Stimulated activated CD8-positive, alpha-beta memory T cell treated with anti-CD3 and anti-CD28 coated beads, Interleukin-4, amount 100 ng/mL, for 1 hour (primary cell): ENCODE measurements around the gene OR13G1.
"Not testable (repeated sequence)": the region's sequence is repeated elsewhere in the genome, so short reads cannot be mapped to it uniquely, and the experiment has no call there.

ENCODE experiments used
- DNase-seq, 2 donors: peaks; one replicate each; pipeline ENCODE4 v3.0.0-alpha.2; 2020; ENCODE audit warnings: low read depth in 2 of 2, low spot score in 1 of 2

OR13G1 gene

GRCh38 chr1:247679639-247680038 is at the start of gene OR13G1:
OR13G1 (minus strand) TSS chr1:247679739; CDS start chr1:247673041, 6,698 bp downstream.
- DNase-seq = no peak

GRCh38 chr1:247721222-247721621 is 41.7 kb upstream of the OR13G1 start:
- no peak for DNase-seq

GRCh38 chr1:247716546-247716945 is 37.0 kb upstream of the OR13G1 start, which contains the start of gene OR6F1:
OR6F1 (minus strand) TSS chr1:247716646; CDS start chr1:247712755, 3,891 bp downstream.
- DNase-seq = no peak

- DNase-seq = no peak
Measured at GRCh38 chr1:247713753-247714152, 34.2 kb upstream of the OR13G1 start.

- DNase-seq = not testable (repeated sequence)
Measured at GRCh38 chr1:247710681-247711080, 31.1 kb upstream of the OR13G1 start.

- no peak for DNase-seq
Measured at GRCh38 chr1:247701338-247701737, 21.8 kb upstream of the OR13G1 start.

GRCh38 chr1:247681288-247681897 is 1.9 kb upstream of the OR13G1 start:
- DNase-seq = no peak

- no peak for DNase-seq
Measured at GRCh38 chr1:247680171-247680570, 632 bp upstream of the OR13G1 start.

GRCh38 chr1:247669225-247669624 is 10.3 kb downstream of the OR13G1 start:
- DNase-seq = no peak

GRCh38 chr1:247656221-247656875 is 23.2 kb downstream of the OR13G1 start:
- no peak for DNase-seq

GRCh38 chr1:247653040-247653439 is 26.5 kb downstream of the OR13G1 start:
- DNase-seq = no peak

- no peak for DNase-seq
Measured at GRCh38 chr1:247647864-247648263, 31.7 kb downstream of the OR13G1 start.

- DNase-seq = no peak
Measured at GRCh38 chr1:247646867-247647266, 32.7 kb downstream of the OR13G1 start.

- no peak for DNase-seq
Measured at GRCh38 chr1:247642742-247643141, 36.8 kb downstream of the OR13G1 start.

- DNase-seq = no peak
Measured at GRCh38 chr1:247639381-247639981, 40.1 kb downstream of the OR13G1 start.

GRCh38 chr1:247638781-247639180 is 40.8 kb downstream of the OR13G1 start:
- no peak for DNase-seq

GRCh38 chr1:247638011-247638410 is 41.5 kb downstream of the OR13G1 start:
- no peak for DNase-seq

- DNase-seq = no peak
Measured at GRCh38 chr1:247627951-247628350, 51.6 kb downstream of the OR13G1 start.
